ENCODE measurements around the gene ABRACL. TPM values are rescaled to one million over a fixed set of nuclear protein-coding genes. Genes with fewer than 3 reads are reported as not detected.

The ABRACL gene
- total RNA-seq, 1 donor from 2014 or later: 17.2 TPM

DNA sequence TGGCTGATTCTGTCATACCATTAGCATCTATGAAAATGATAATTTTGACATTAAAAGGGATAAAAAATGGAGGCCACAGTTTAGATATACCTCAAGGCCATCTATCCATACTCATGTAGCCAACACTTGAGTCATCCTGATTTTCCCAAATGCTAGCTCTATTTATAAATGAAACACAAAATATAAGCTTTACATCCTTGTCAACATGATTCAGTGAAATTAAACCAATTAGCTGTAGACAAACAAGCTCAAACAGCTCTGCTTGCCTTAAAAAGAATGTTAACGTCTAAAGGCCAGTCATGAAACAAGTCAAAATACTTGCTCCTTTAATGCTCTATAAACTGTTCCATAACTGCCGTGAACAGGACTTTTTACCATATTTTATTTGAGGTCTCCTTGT is 40.3 kb downstream of the ABRACL start:
- no peaks in the 10 kb centered on the region for H3K27me3 ChIP-seq (ENCODE audit: control insufficient read depth in 3 of 3, insufficient read depth in 3 of 3, low read length in 3 of 3)
- no peak overlapping the region for H3K27ac ChIP-seq (ENCODE audit: low read depth, low read length)
- H3K4me1 ChIP-seq (ENCODE audit: control insufficient read depth in 3 of 3, insufficient read depth in 3 of 3, low read length in 3 of 3): peaks cover 3 to 8% (median 5%) of the 10 kb centered on the region in 3 donors
- no peak overlapping the region for H3K9ac ChIP-seq (ENCODE audit: low read depth in 1 of 3, low read length in 3 of 3)
- no peaks in the 10 kb centered on the region for H3K36me3 ChIP-seq (ENCODE audit: control insufficient read depth in 3 of 3, insufficient read depth in 3 of 3, low read length in 3 of 3)
- H3K9me3 ChIP-seq (ENCODE audit: control insufficient read depth in 3 of 3, low read length in 3 of 3): no peaks in the 10 kb centered on the region
- no peak overlapping the region for H3K4me3 ChIP-seq (ENCODE audit: low read length in 3 of 3)

DNA sequence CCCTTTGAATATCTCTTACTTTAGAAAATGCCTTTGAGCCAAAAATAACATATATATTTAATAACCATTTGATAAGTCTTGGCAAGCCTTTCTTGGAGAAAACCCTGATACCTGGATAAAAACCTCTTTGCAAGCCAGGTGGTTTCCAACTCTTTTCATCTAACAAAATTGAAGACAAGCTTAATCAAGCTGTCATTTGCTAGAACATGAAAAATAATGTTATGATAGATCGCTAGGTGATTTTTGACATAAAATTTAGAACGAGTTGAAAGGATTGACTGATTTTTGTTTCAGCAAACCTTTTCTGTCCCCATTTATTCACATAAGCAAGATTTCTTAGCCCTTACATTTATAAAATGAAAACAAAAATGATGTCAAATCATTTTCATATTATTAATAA is 44.6 kb downstream of the ABRACL start:
- H3K27ac ChIP-seq (ENCODE audit: low read depth, low read length): no peak overlapping the region
- no peak overlapping the region for H3K4me3 ChIP-seq (ENCODE audit: low read length in 3 of 3)
- H3K9ac ChIP-seq (ENCODE audit: low read depth in 1 of 3, low read length in 3 of 3): no peak overlapping the region
- H3K36me3 ChIP-seq (ENCODE audit: control insufficient read depth in 3 of 3, insufficient read depth in 3 of 3, low read length in 3 of 3): no peaks in the 10 kb centered on the region
- no peaks in the 10 kb centered on the region for H3K4me1 ChIP-seq (ENCODE audit: control insufficient read depth in 3 of 3, insufficient read depth in 3 of 3, low read length in 3 of 3)
- no peaks in the 10 kb centered on the region for H3K9me3 ChIP-seq (ENCODE audit: control insufficient read depth in 3 of 3, low read length in 3 of 3)
- H3K27me3 ChIP-seq (ENCODE audit: control insufficient read depth in 3 of 3, insufficient read depth in 3 of 3, low read length in 3 of 3): no peaks in the 10 kb centered on the region

DNA sequence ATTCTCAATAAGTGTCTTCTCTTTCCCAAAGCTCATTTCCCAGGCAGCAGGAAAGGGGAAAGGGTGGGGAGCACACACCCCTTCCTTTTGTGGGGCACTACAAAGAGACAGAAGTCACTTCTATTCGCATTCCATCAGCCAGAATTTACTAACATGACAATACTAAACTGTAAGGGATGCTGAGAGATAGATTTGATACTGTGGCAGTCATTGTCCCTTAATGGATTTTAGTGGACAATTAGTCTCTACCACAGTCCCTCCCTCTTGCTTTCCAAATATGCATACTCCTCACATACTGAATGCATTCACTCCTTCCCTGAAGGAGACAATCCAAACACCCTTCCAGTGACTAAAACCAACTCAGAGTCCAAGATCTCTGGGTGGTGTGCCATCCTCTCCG is 50.5 kb downstream of the ABRACL start:
- H3K4me1 ChIP-seq (ENCODE audit: control insufficient read depth in 3 of 3, insufficient read depth in 3 of 3, low read length in 3 of 3): peaks cover 7 to 24% (median 11%) of the 10 kb centered on the region in 3 donors
- no peak overlapping the region for H3K4me3 ChIP-seq (ENCODE audit: low read length in 3 of 3)
- no peak overlapping the region for H3K27ac ChIP-seq (ENCODE audit: low read depth, low read length)
- no peaks in the 10 kb centered on the region for H3K36me3 ChIP-seq (ENCODE audit: control insufficient read depth in 3 of 3, insufficient read depth in 3 of 3, low read length in 3 of 3)
- no peaks in the 10 kb centered on the region for H3K9me3 ChIP-seq (ENCODE audit: control insufficient read depth in 3 of 3, low read length in 3 of 3)
- no peak overlapping the region for H3K9ac ChIP-seq (ENCODE audit: low read depth in 1 of 3, low read length in 3 of 3)
- no peaks in the 10 kb centered on the region for H3K27me3 ChIP-seq (ENCODE audit: control insufficient read depth in 3 of 3, insufficient read depth in 3 of 3, low read length in 3 of 3)

DNA sequence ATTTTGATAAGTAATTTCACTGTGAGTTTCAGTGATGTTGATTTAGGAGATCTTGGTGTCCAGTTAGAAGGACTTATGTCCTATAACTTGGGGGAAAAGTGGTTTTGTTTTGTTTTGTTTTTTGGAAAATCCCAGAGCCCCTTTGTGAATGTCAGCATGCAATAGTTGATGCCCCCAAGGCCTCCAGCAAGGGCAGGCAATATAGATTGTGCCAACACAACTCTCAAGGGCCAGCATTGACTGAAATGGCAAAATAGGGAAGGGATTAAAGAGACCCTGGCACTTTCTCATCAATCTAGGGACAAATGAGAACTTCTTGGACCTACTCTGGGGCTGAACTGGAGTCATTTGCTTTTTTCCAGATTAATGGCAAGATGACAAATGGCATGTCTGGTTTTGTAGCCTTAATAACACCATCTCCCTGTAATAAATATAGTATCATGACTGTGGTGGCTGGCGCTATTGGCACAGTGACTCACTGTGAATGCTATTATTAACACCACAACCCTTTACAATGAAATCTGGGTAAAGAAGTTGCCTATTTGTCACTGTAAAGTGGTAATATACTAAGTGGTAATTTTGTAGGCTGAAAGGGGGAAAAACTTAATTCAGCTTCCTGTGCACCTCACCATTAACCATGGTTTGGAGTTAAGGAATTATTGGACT is 51.8 kb downstream of the ABRACL start:
- Histone ChIP-seq H3K9me3 (ENCODE audit: control insufficient read depth in 3 of 3, low read length in 3 of 3) (no peaks in the 10 kb centered on the region), H3K4me1 (ENCODE audit: control insufficient read depth in 3 of 3, insufficient read depth in 3 of 3, low read length in 3 of 3) (peaks cover 7 to 24% (median 11%) of the 10 kb centered on the region in 3 donors), H3K4me3 (ENCODE audit: low read length in 3 of 3) (peak overlapping the region in 1 of 3 donors; percentile 20), H3K27ac (ENCODE audit: low read depth, low read length) (peak overlapping the region; percentile 82), H3K27me3 (ENCODE audit: control insufficient read depth in 3 of 3, insufficient read depth in 3 of 3, low read length in 3 of 3) (no peaks in the 10 kb centered on the region), H3K9ac (ENCODE audit: low read depth in 1 of 3, low read length in 3 of 3) (peak overlapping the region in 1 of 3 donors; percentile 23), H3K36me3 (ENCODE audit: control insufficient read depth in 3 of 3, insufficient read depth in 3 of 3, low read length in 3 of 3) (no peaks in the 10 kb centered on the region)

DNA sequence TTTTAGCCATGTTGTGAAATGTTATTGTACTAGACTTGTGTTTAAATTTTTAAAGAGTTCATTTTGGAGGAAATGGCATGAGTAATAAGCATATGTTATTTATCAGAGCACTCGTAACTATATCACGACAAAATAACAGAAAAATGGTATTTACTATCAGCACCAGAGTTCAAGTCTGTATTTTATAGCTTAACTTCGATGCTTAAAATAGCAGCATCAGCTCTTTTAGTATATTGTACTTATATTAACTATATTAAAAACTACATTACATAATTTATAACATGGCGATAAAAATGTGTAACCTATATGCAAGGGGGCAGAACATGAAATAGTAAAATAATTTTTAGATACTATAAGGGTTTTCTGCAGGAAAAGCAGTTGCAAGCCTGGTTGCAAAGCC is 52.9 kb downstream of the ABRACL start:
- peaks cover 7 to 24% (median 11%) of the 10 kb centered on the region in 3 donors for H3K4me1 ChIP-seq (ENCODE audit: control insufficient read depth in 3 of 3, insufficient read depth in 3 of 3, low read length in 3 of 3)
- peak overlapping the region; percentile 82 for H3K27ac ChIP-seq (ENCODE audit: low read depth, low read length)
- no peaks in the 10 kb centered on the region for H3K27me3 ChIP-seq (ENCODE audit: control insufficient read depth in 3 of 3, insufficient read depth in 3 of 3, low read length in 3 of 3)
- H3K4me3 ChIP-seq (ENCODE audit: low read length in 3 of 3): no peak overlapping the region
- no peak overlapping the region for H3K9ac ChIP-seq (ENCODE audit: low read depth in 1 of 3, low read length in 3 of 3)
- no peaks in the 10 kb centered on the region for H3K9me3 ChIP-seq (ENCODE audit: control insufficient read depth in 3 of 3, low read length in 3 of 3)
- H3K36me3 ChIP-seq (ENCODE audit: control insufficient read depth in 3 of 3, insufficient read depth in 3 of 3, low read length in 3 of 3): no peaks in the 10 kb centered on the region

DNA sequence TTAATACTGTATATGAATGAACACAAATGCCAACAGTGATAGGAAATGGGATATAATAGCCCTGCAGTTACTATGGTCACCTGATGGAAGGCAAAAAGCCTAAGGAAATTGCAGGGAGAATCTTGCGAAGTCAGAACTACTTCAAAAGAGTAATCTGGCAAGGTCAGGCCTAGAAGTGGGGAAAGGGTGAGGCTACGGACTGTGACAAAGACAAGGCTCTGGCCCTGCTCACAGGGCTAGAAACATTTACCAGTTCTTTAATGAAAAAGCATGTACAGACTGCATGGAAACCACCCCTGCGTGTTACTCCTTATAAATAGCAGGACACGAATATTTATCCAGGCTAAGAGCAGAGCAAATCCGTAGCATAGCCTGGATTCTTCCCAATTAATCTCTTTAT is 53.8 kb downstream of the ABRACL start:
- no peaks in the 10 kb centered on the region for H3K9me3 ChIP-seq (ENCODE audit: control insufficient read depth in 3 of 3, low read length in 3 of 3)
- peaks cover 7 to 24% (median 11%) of the 10 kb centered on the region in 3 donors for H3K4me1 ChIP-seq (ENCODE audit: control insufficient read depth in 3 of 3, insufficient read depth in 3 of 3, low read length in 3 of 3)
- H3K27ac ChIP-seq (ENCODE audit: low read depth, low read length): no peak overlapping the region
- H3K36me3 ChIP-seq (ENCODE audit: control insufficient read depth in 3 of 3, insufficient read depth in 3 of 3, low read length in 3 of 3): no peaks in the 10 kb centered on the region
- H3K27me3 ChIP-seq (ENCODE audit: control insufficient read depth in 3 of 3, insufficient read depth in 3 of 3, low read length in 3 of 3): no peaks in the 10 kb centered on the region
- H3K9ac ChIP-seq (ENCODE audit: low read depth in 1 of 3, low read length in 3 of 3): no peak overlapping the region
- no peak overlapping the region for H3K4me3 ChIP-seq (ENCODE audit: low read length in 3 of 3)

DNA sequence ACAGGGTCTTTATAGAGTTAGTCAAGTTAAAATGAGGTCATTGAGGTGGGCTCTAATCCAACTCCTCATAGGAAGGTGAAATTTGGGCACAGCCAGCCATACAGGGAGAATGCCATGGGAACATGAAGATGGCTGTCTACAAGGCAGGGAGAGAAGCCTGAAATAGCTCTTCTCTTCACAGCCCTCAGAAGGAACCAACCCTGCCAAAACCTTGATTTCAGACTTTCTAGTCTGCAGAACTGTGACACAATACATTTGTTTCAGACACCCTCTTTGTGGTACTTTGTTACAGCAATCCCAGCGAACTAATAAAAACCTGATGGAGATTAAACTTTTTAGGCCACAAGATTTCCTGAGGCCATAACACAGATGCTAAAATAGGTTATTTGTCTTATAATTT is 63.3 kb downstream of the ABRACL start:
- Histone ChIP-seq H3K4me3 (ENCODE audit: low read length in 3 of 3) (no peak overlapping the region), H3K27ac (ENCODE audit: low read depth, low read length) (no peak overlapping the region), H3K4me1 (ENCODE audit: control insufficient read depth in 3 of 3, insufficient read depth in 3 of 3, low read length in 3 of 3) (no peaks in the 10 kb centered on the region), H3K27me3 (ENCODE audit: control insufficient read depth in 3 of 3, insufficient read depth in 3 of 3, low read length in 3 of 3) (no peaks in the 10 kb centered on the region), H3K9me3 (ENCODE audit: control insufficient read depth in 3 of 3, low read length in 3 of 3) (no peaks in the 10 kb centered on the region), H3K36me3 (ENCODE audit: control insufficient read depth in 3 of 3, insufficient read depth in 3 of 3, low read length in 3 of 3) (no peaks in the 10 kb centered on the region), H3K9ac (ENCODE audit: low read depth in 1 of 3, low read length in 3 of 3) (no peak overlapping the region)

Other genes starting within 250 kb of the ABRACL start
- under 0.01 TPM for gene ECT2L, start 232.7 kb upstream of the ABRACL start, total RNA-seq
- 61.1 TPM for gene REPS1, start 40.5 kb upstream of the ABRACL start, total RNA-seq
- gene HECA, start 106.3 kb downstream of the ABRACL start, total RNA-seq: 17.7 TPM

All from skeletal muscle tissue (tissue), 4 donors.